Stimulated activated CD4-positive, alpha-beta T cell treated with anti-CD3 and anti-CD28 coated beads, Interleukin-4, amount 100 ng/mL, for 1 hour (primary cell): ENCODE data around the gene SMURF1.

ENCODE experiments used
- DNase-seq: peaks from one replicate; pipeline ENCODE4 v3.0.0-alpha.2; 2020

SMURF1 gene

GRCh38 chr7:99002148-99002826, 141.6 kb downstream of the SMURF1 start:
- no peak for DNase-seq

- DNase-seq, result no peak
These were observed 142.3 kb downstream of the SMURF1 start for GRCh38 chr7:99001482-99002147.

- no peak for DNase-seq
These were observed 142.9 kb downstream of the SMURF1 start for GRCh38 chr7:99000904-99001465.

- DNase-seq, result no peak
These were observed 143.6 kb downstream of the SMURF1 start for GRCh38 chr7:99000196-99000903.

GRCh38 chr7:98998821-98999725, 144.8 kb downstream of the SMURF1 start:
- no peak for DNase-seq

GRCh38 chr7:98997846-98998245, 146.1 kb downstream of the SMURF1 start:
- DNase-seq, result no peak

GRCh38 chr7:98996150-98996552, 147.8 kb downstream of the SMURF1 start:
- DNase-seq, result no peak

GRCh38 chr7:98995523-98996149, 148.3 kb downstream of the SMURF1 start:
- no peak for DNase-seq

- DNase-seq, result no peak
These were observed 148.8 kb downstream of the SMURF1 start for GRCh38 chr7:98995111-98995510.

- no peak for DNase-seq
These were observed 149.6 kb downstream of the SMURF1 start for GRCh38 chr7:98994046-98994944.

GRCh38 chr7:98993024-98993897, 150.6 kb downstream of the SMURF1 start:
- no peak for DNase-seq

GRCh38 chr7:98992076-98992475, 151.8 kb downstream of the SMURF1 start:
- DNase-seq, result no peak

- DNase-seq, result no peak
These were observed 152.8 kb downstream of the SMURF1 start for GRCh38 chr7:98991141-98991540.

GRCh38 chr7:98990356-98990755, 153.6 kb downstream of the SMURF1 start:
- no peak for DNase-seq

- DNase-seq, result no peak
These were observed 155.3 kb downstream of the SMURF1 start for GRCh38 chr7:98988641-98989040.

- DNase-seq, result no peak
These were observed 158.0 kb downstream of the SMURF1 start for GRCh38 chr7:98985945-98986344.

- DNase-seq, result no peak
These were observed 158.5 kb downstream of the SMURF1 start for GRCh38 chr7:98985406-98985805.

- DNase-seq, result no peak
These were observed 159.8 kb downstream of the SMURF1 start for GRCh38 chr7:98984126-98984525.

- no peak for DNase-seq
These were observed 161.2 kb downstream of the SMURF1 start for GRCh38 chr7:98982686-98983085.

GRCh38 chr7:98981701-98982100, 162.2 kb downstream of the SMURF1 start:
- DNase-seq, result no peak
